GM23338 (cell line): ENCODE results near the gene PAF1. TPM values are rescaled to one million over a fixed set of nuclear protein-coding genes. Genes with fewer than 3 reads are reported as not detected.

ENCODE experiments used
- CREB1 ChIP-seq: fragments of 250-450 bp; sonication (Bioruptor Pico); IDR thresholded peaks from 2 replicates; pipeline ENCODE4 v1.5.0; 2020; ENCODE audit warnings: low read depth, mild to moderate bottlenecking, moderate library complexity
- CTCF ChIP-seq, 2 experiments: fragments of 200-600 bp in 1 of 2; sonication (generic) in 1 of 2; conservative IDR thresholded peaks; 2 replicates each; pipeline versions ENCODE4 v1.5.1 to v1.6.1; 2016 to 2017; ENCODE audit warnings: antibody characterized with exemption in 2 of 2, low read depth in 2 of 2, mild to moderate bottlenecking in 2 of 2, moderate library complexity in 1 of 2
- EZH2 ChIP-seq: fragments of 200-600 bp; sonication (generic); IDR thresholded peaks from one replicate; pipeline ENCODE4 v1.8.0; 2017; ENCODE audit warnings: antibody characterized with exemption, mild to moderate bottlenecking, low read depth; ENCODE audit not compliant: unreplicated experiment
- EZH2phosphoT487 ChIP-seq: fragments of 200-600 bp; sonication (generic); IDR thresholded peaks from one replicate; pipeline ENCODE4 v1.8.1; 2018; ENCODE audit warnings: antibody characterized with exemption; ENCODE audit not compliant: unreplicated experiment
- JUNB ChIP-seq: IDR thresholded peaks from one replicate; pipeline ENCODE4 v1.6.1; 2016; ENCODE audit warnings: antibody characterized with exemption; ENCODE audit not compliant: unreplicated experiment
- NANOG ChIP-seq: IDR thresholded peaks from 2 replicates; pipeline ENCODE4 v1.6.1; 2016; ENCODE audit warnings: antibody characterized with exemption, borderline replicate concordance
- POLR2AphosphoS5 ChIP-seq: IDR thresholded peaks from 2 replicates; pipeline ENCODE4 v1.6.1; 2016; ENCODE audit warnings: antibody characterized with exemption, low read depth
- REST ChIP-seq: IDR thresholded peaks from one replicate; pipeline ENCODE4 v1.6.1; 2018; ENCODE audit warnings: antibody characterized with exemption; ENCODE audit not compliant: unreplicated experiment
- ZNF114 ChIP-seq: fragments of 250-450 bp; sonication (Bioruptor Pico); IDR thresholded peaks from 2 replicates; pipeline ENCODE4 v1.5.0; 2020; ENCODE audit warnings: mild to moderate bottlenecking, moderate library complexity
- ZNF331 ChIP-seq: fragments of 250-450 bp; sonication (Bioruptor Pico); IDR thresholded peaks from 2 replicates; pipeline ENCODE4 v1.5.0; 2020; ENCODE audit warnings: low read depth, mild to moderate bottlenecking, moderate library complexity
- ZNF462 ChIP-seq: fragments of 250-450 bp; sonication (Bioruptor Pico); IDR thresholded peaks from 2 replicates; pipeline ENCODE4 v1.5.0; 2020; ENCODE audit warnings: mild to moderate bottlenecking, moderate library complexity
- polyA plus RNA-seq: library from polyadenylated mRNA; unstranded; fragments of >200 nt; fragmentation: Nextera tagmentation; extraction: Ambion mirVana; gene quantifications from 2 replicates; pipeline ENCODE4 v1.2.1, GENCODE V29; 2016
- total RNA-seq: library from RNA; depleted of rRNA; stranded (reverse); fragments of >200 nt; shearing (Covaris generic); gene quantifications from 2 replicates; pipeline ENCODE4 v1.2.3, GENCODE V29; 2014

PAF1 gene
- total and polyA plus RNA-seq, 2 experiments from 2014 or later = 22.1 to 47.3 TPM

GRCh38 chr19:39341719-39342604 lies 48.9 kb downstream of the PAF1 start, which contains the start of gene SAMD4B (continued):
- TF ChIP-seq ZNF462 (CRISPR knock-in tag) = no peak
- no peak for TF ChIP-seq ZNF114 (CRISPR knock-in tag)
- peak; percentile 90 for TF ChIP-seq POLR2AphosphoS5
- no peak for TF ChIP-seq EZH2phosphoT487
- no peak for TF ChIP-seq NANOG
- peak; percentile 37 to 80 for TF ChIP-seq CTCF (conservative IDR thresholded peaks at IDR 0.05; ENCODE audit: low read depth in 2 of 2)
- no peak for TF ChIP-seq EZH2
- no peak for TF ChIP-seq ZNF331
- peak; percentile 86 for TF ChIP-seq CREB1 (CRISPR knock-in tag)
- TF ChIP-seq REST = no peak
- no peak for TF ChIP-seq JUNB
